Subcutaneous abdominal adipose tissue (tissue), 5 donors: ENCODE measurements around the gene CLN6.
A peak's percentile ranks its signal among the peaks of the same experiment; 100 is the strongest.
"Not testable (repeated sequence)": the region's sequence is repeated elsewhere in the genome, so short reads cannot be mapped to it uniquely, and the experiment has no call there.

Experiments
- H3K27ac ChIP-seq: one replicate; pipeline ENCODE4 v1.7.0; 2013; ENCODE audit warnings: low read depth, mild to moderate bottlenecking, inconsistent platforms, low read length, moderate library complexity
- H3K27me3 ChIP-seq, 5 donors: one replicate each; pipeline ENCODE4 v1.7.0; 2013; ENCODE audit warnings: low read length in 5 of 5, inconsistent platforms in 1 of 5; ENCODE audit not compliant: control insufficient read depth in 5 of 5, insufficient read depth in 4 of 5
- H3K36me3 ChIP-seq, 5 donors: one replicate each; pipeline ENCODE4 v1.7.0; 2013; ENCODE audit warnings: low read length in 5 of 5; ENCODE audit not compliant: control insufficient read depth in 5 of 5, insufficient read depth in 5 of 5
- H3K4me1 ChIP-seq, 5 donors: one replicate each; pipeline ENCODE4 v1.7.0; 2013; ENCODE audit warnings: low read length in 5 of 5, mild to moderate bottlenecking in 3 of 5, moderate library complexity in 1 of 5; ENCODE audit not compliant: control insufficient read depth in 5 of 5, insufficient read depth in 5 of 5
- H3K4me3 ChIP-seq, 5 donors: one replicate each; pipeline ENCODE4 v1.7.0; 2013; ENCODE audit warnings: low read length in 5 of 5, low read depth in 1 of 5
- H3K9ac ChIP-seq, 5 donors: one replicate each; pipeline ENCODE4 v1.7.0; 2013; ENCODE audit warnings: low read length in 5 of 5, mild to moderate bottlenecking in 4 of 5, moderate library complexity in 3 of 5
- H3K9me3 ChIP-seq, 5 donors: one replicate each; pipeline ENCODE4 v1.7.0; 2013; ENCODE audit warnings: low read length in 5 of 5; ENCODE audit not compliant: control insufficient read depth in 5 of 5
- donor health status: healthy.
- donor health status: healthy.
- donor health status: healthy.
- donor health status: healthy.
- donor health status: healthy.

CLN6 gene

DNA sequence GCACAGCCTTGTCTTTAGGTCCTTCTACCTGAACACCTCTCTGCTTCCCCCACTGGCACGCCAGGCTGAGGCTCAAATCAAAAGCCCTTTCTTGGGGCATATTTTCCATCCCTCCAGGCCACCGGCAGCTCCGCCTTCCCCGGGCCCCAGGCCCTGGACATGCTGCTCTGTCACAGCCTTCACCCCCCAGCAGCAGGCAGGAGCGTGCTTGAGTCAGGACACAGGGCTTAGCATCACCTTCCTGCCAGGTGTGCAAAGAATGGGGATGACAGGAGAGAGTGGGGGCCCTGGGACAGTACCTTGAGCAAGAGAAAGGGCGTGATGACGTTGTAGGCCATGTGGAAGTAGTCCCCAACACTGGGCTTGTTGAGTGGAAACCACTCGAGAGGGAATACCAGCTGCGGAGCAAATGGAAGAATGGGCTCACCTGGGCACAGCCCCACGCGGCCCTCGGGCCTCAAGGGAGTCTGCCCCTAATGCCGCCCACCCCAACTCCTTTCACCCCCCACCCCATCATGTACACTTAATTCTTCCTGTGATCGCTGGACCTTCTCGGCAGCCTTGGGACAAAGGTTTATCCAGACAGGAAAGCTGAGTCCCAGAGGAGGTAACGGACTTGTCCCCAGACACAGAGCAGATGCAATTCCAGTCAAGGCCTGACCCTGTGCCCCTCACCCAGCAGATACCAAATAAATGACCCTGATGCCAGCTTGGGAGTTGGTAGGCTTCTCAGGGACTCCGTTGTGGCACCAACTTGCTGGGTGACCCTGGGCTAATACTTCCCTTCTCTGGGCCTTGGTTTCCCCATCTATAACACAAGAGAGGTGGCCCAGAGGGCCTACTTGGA, 15.3 kb downstream of the CLN6 start:
- H3K4me3 ChIP-seq = no peak overlapping the region
- no peak overlapping the region for H3K9ac ChIP-seq
- no peaks in the 10 kb centered on the region for H3K9me3 ChIP-seq
- H3K36me3 ChIP-seq = peaks cover 0 to 6% (median 0%) of the 10 kb centered on the region in 5 donors
- H3K27me3 ChIP-seq = no peaks in the 10 kb centered on the region
- peaks cover 0 to 14% (median 7%) of the 10 kb centered on the region in 5 donors for H3K4me1 ChIP-seq
- no peak overlapping the region for H3K27ac ChIP-seq

DNA sequence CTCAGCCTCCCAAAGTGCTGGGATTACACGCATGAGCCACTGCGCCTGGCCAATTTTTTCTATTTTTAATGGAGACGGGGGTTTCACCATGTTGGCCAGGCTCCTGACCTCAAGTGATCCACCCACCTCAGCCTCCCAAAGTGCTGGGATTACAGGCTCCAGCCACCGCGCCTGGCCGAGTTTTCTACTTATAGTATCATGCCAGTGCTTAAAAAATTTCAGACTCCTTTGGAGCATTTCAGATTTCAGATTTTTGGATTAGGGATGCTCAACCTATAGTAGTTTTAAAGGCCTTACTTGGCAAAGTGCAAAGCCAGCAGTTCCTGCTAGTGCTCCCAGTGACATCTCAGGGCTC, 16.1 kb downstream of the CLN6 start:
- peaks cover 0 to 14% (median 10%) of the 10 kb centered on the region in 5 donors for H3K4me1 ChIP-seq
- not testable (repeated sequence) for H3K9ac ChIP-seq, H3K36me3 ChIP-seq, H3K27ac ChIP-seq, H3K27me3 ChIP-seq, H3K9me3 ChIP-seq, H3K4me3 ChIP-seq

DNA sequence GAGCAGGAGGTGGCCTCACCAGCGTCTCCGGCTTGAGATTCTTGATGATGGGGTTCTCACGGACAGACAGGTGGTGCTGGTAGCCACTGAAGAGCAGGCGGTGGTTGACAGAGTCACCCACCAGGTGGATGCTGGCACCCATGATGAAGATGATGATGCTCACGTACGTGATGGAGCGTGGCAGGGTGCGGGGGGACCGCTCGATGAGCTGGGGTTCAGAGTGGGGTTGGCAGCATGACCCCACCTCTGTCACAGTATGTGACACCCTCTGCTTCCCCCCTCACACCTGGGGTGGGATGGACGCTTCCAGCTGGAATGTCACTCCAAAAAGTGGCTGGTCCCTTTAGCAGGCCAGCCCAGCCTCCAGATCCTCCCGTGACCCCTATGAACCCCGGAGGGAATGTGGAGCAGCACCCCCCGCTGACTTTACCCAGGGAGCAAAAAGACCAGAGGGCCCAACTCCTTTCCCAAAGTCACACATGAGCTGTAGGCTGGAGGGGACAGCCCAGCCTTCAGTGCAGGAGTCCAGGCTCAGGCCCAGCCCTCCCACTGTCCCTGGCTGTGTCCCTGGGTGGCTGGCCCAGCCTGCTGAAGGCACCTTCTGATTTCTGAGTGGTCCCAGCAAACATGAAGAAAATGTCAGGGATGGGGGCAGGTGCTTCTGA, 17.7 kb downstream of the CLN6 start:
- no peak overlapping the region for H3K9ac ChIP-seq

DNA sequence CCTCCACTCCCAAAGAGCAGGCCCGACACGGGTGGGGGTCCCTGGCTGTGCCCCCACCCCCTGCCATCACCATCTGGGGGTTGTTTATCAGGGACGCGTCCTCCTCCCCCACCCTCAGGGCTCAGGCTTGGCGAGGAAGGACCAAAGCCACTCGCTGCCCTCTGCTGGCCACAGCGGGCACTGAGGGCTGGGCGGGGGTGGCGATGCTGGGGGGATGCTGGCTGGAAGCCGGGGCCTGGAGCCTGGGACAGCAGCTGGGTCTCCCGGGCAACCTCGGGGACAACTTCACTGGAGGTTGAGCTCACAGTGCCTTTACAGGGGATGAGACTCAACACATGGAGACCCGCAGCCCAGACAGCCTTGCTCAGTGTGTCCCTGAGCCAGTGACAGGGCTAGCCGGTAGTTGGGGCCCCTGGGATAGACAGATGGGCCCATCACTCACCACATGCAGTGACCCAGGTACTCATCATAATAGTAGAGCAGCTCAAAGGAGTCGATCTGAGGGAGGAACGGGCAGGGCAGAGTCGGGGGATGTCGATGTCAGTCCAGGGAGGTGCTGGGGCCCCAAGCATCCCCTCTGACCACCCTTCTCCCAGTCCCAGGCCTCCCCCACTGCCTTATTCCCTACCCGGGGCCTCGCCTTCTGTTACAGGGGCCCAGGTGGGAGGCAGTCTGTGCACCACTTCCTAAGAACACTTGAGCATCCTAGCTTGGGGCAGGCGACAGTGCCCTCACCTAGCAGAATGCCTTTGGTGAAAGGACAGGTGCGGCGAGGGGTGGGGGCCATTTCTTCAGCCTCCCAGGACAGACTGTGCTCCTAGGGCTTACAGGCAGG, 18.5 kb downstream of the CLN6 start:
- no peak overlapping the region for H3K9ac ChIP-seq
- H3K27ac ChIP-seq = no peak overlapping the region
- H3K4me1 ChIP-seq = peaks cover 0 to 31% (median 17%) of the 10 kb centered on the region in 5 donors
- no peaks in the 10 kb centered on the region for H3K27me3 ChIP-seq
- peaks cover 0 to 4% (median 0%) of the 10 kb centered on the region in 5 donors for H3K36me3 ChIP-seq
- peak overlapping the region in 1 of 5 donors; percentile 48 for H3K4me3 ChIP-seq
- H3K9me3 ChIP-seq = no peaks in the 10 kb centered on the region

More for the DNA sequence above, 17.7 kb downstream of the CLN6 start:
- Histone ChIP-seq H3K27me3 (no peaks in the 10 kb centered on the region), H3K9me3 (no peaks in the 10 kb centered on the region), H3K36me3 (peaks cover 0 to 4% (median 0%) of the 10 kb centered on the region in 5 donors), H3K4me3 (no peak overlapping the region), H3K4me1 (peaks cover 0 to 24% (median 10%) of the 10 kb centered on the region in 5 donors), H3K27ac (no peak overlapping the region)

DNA sequence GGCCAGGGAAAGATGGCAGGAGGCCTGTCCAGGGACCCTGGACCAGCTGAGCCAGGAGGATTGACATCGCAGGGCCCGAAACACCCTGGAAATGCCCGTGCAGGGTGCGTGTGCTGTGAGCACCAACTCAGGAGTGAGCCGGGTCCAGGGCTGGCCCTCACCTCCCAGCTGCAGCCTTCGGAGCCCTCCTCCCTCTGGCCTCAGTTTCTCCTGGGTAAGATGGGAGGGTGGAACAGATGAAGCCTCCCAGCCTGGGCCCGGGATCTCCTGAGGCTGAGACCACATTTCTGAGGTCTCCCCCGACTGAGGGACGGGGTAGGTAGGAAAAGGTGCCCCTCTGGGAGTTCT, 19.1 kb downstream of the CLN6 start:
- H3K27me3 ChIP-seq = no peaks in the 10 kb centered on the region
- no peaks in the 10 kb centered on the region for H3K9me3 ChIP-seq
- H3K4me3 ChIP-seq = peak overlapping the region in 1 of 5 donors; percentile 48
- no peak overlapping the region for H3K9ac ChIP-seq
- peaks cover 0 to 4% (median 0%) of the 10 kb centered on the region in 5 donors for H3K36me3 ChIP-seq
- peaks cover under 1 to 38% (median 23%) of the 10 kb centered on the region in 5 donors for H3K4me1 ChIP-seq
- H3K27ac ChIP-seq = no peak overlapping the region

DNA sequence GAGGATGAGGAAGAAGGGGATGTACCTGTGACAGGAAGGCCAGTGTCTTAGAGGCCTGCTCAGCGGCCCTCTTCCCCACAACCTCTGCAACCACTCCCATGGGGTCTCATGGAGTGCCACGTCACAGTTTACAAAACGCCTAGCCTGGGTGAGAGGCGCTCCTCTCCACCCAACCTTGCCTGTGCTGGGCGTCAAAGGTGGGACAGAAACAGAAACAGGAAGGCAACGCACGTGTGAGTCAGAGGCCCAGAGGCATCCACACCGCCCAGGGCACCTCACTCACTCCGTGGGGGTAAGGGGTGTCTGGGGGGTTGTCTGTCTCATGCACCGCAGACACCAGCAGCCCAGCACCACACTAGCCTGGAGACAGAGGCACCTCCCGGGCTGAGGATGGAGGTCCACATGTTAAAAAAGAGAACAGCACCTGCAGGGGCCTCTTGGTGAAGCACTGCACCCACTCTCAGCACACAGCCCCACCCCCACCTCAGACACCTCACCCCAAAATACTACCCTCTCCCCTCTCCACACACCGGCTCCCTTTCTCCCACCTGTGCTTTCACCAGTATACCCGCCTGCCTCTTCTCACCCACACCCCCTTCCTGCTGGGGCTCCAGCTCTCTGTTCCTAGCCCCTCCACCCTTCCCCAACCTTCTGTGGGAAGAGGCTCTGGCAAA, 19.7 kb downstream of the CLN6 start:
- Histone ChIP-seq H3K4me3 (no peak overlapping the region), H3K4me1 (peaks cover 2 to 43% (median 27%) of the 10 kb centered on the region in 5 donors), H3K36me3 (peaks cover 0 to 4% (median 0%) of the 10 kb centered on the region in 5 donors), H3K9me3 (no peaks in the 10 kb centered on the region), H3K27me3 (no peaks in the 10 kb centered on the region), H3K27ac (no peak overlapping the region), H3K9ac (peak overlapping the region in 1 of 5 donors; percentile 19)

DNA sequence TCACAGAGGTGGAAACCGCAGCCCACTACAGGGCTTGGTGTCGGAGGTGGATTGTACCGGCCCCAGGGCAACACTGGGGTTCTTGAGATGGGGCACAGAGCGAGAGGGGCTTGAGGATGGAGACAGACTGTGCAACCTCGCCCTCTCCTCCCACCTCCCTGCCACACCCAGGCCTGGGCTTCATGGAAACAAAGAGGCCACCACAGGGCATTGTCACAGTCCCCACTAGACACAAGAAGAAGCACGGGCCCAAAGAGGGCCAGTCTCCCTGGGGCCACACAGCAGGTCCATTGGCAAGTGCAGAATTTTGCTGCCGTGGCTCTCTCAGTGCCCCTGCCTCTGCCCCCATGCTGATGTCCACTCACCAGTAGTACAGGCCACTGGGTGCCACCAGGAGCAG, 20.3 kb downstream of the CLN6 start:
- Histone ChIP-seq H3K27ac (no peak overlapping the region), H3K36me3 (peaks cover 0 to 4% (median 0%) of the 10 kb centered on the region in 5 donors), H3K27me3 (no peaks in the 10 kb centered on the region), H3K4me1 (peaks cover 2 to 45% (median 30%) of the 10 kb centered on the region in 5 donors), H3K4me3 (no peak overlapping the region), H3K9me3 (no peaks in the 10 kb centered on the region), H3K9ac (peak overlapping the region in 1 of 5 donors; percentile 19)

DNA sequence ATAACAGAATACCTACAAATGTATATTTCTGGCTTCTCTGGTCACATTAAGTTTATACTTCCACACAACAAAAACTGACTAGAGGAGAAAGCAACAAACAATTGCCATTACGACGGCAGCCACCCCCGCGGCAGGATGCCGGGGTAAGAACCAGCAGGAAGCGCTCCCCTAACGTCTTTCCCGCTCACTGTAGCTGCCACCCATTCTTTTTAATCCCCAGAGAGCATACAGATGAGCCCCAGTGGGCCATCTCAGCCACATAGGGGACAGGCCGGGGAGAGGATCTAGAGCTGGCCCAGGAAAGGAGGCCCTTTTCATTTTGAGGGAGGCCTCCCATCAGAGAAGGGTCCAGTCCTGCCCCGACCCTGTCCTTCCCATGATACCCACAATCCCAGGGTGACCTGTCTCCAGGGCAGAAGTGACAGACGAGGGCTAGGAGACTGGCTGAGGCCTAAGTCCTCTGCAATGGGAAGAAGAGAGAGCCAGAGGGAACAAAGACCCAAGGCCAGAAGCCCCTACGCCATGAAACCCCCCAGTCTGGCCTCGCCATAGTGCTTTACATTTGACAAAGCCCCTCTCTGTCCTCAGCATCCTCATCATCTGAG, 20.8 kb downstream of the CLN6 start:
- H3K9me3 ChIP-seq = no peaks in the 10 kb centered on the region
- peaks cover 0 to 4% (median 0%) of the 10 kb centered on the region in 5 donors for H3K36me3 ChIP-seq
- peaks cover 2 to 50% (median 35%) of the 10 kb centered on the region in 5 donors for H3K4me1 ChIP-seq
- no peak overlapping the region for H3K27ac ChIP-seq
- no peak overlapping the region for H3K4me3 ChIP-seq
- H3K9ac ChIP-seq = peak overlapping the region in 1 of 5 donors; percentile 43
- no peaks in the 10 kb centered on the region for H3K27me3 ChIP-seq

DNA sequence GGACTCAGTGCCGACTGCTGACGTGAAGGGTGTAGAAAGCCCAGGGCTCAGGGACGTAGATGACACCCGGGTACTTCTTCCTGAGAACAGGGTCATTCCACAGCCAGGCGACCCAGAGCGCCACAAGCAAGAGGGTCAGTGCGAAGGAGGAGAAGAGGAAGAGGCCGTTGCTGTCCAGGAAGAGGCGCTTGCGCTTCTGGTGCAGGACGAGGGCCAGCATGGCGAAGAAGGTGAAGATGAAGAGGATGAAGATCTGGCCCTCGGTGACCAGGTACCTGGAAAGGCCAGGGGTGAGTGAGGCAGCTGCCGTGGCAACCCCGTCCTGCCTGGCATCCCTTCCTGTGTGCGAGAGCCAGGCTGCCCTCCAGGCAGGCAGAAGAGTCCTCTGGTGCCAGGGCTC, 21.4 kb downstream of the CLN6 start:
- Histone ChIP-seq H3K27ac (no peak overlapping the region), H3K4me3 (no peak overlapping the region), H3K27me3 (no peaks in the 10 kb centered on the region), H3K9me3 (no peaks in the 10 kb centered on the region), H3K9ac (peak overlapping the region in 1 of 5 donors; percentile 43), H3K36me3 (peaks cover 0 to 4% (median 0%) of the 10 kb centered on the region in 5 donors), H3K4me1 (peaks cover 2 to 54% (median 35%) of the 10 kb centered on the region in 5 donors)
